ENCODE data around the gene RIMBP2. TPM values are rescaled to one million over a fixed set of nuclear protein-coding genes. Genes with fewer than 3 reads are reported as not detected.

The RIMBP2 gene
- total RNA-seq, 4 donors from 2014 or later, result 1.5 to 5.3 (median 2.7) TPM

DNA sequence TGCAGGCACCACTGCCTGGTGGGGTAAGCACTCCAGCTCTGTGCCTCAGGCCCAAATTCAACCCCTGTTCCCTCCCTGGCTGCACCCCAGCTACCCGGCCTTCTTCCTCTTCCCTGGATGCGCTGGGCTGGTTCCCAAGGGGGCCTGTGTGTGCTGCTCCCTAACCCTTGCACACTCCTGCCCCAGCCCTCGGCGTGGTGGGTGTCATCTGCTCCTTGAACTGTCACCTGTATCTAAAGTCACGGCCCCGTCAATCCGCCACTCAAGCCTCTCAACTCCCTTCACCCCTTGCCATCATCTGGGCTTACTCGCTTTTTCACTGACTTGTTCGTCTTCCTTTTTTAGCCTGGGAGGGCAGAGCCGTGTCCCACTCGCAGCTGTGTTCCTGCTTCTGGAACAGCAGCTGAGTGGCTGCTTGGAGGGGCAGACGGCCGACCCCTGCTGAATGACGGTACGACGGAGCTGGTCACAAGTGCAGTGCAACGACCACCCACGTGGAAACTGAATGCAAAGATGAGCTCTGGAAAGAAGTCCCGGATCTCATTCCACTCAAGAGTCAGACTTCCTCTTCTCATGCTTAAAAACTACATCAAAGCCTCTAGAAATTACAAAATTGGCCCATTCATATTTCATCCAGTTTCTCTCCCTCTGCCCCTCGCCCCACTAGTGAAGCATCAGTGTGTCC is 239.5 kb downstream of the RIMBP2 start:
- DNase-seq (ENCODE audit: low spot score in 2 of 2), result no peak
- H3K4me3 ChIP-seq (ENCODE audit: low read depth, poor library complexity, severe bottlenecking), result no peak overlapping the region
- TF ChIP-seq, protein P1, sequence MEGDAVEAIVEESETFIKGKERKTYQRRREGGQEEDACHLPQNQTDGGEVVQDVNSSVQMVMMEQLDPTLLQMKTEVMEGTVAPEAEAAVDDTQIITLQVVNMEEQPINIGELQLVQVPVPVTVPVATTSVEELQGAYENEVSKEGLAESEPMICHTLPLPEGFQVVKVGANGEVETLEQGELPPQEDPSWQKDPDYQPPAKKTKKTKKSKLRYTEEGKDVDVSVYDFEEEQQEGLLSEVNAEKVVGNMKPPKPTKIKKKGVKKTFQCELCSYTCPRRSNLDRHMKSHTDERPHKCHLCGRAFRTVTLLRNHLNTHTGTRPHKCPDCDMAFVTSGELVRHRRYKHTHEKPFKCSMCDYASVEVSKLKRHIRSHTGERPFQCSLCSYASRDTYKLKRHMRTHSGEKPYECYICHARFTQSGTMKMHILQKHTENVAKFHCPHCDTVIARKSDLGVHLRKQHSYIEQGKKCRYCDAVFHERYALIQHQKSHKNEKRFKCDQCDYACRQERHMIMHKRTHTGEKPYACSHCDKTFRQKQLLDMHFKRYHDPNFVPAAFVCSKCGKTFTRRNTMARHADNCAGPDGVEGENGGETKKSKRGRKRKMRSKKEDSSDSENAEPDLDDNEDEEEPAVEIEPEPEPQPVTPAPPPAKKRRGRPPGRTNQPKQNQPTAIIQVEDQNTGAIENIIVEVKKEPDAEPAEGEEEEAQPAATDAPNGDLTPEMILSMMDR (IDR thresholded peaks at IDR 0.05), result no peak
- no peak for TF ChIP-seq POLR2A (IDR thresholded peaks at IDR 0.05)
- 65 to 70% methylated on average over 19 to 20 of the region's 20 CpGs for WGBS, 2 donors
- intact Hi-C loops (cut with DNase I; ENCODE audit: low total_unique reads), result no loop called here

DNA sequence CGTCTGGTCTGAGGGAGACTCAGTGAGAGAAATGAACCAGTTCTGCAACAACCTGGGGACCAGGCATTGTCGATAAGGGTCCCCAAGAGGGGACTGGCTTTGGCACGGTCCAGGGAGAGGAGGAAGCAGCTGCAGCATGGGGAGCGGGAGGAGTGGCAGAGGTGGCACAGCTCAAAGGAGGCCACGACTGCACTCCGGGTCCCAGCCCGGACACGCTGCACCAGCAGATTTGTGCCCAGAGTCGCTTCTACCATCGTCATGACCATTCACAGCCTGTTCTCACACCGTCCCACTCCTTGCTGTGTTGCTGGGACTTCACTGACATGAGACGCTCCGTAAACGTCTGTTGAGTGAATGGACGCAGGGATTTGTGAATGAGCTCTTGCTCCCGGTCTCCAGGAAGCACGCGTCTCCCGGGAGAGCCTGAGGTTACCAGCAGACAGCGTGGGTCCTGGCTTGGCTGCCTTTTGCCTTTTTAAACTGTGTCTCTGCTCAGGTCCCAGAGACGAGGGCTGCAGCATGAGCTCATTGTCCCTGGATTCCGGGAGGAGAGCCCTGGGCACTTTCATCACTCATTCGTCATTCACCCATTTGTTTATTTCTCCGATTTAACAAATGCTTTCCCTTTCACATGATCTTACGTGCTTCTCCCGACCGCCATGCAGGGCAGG is 241.4 kb downstream of the RIMBP2 start:
- intact Hi-C loops (cut with DNase I; ENCODE audit: low total_unique reads), result no loop called here
- 75 to 86% methylated on average over 27 of the region's 27 CpGs for WGBS, 2 donors
- no peak overlapping the region for H3K4me3 ChIP-seq (ENCODE audit: low read depth, poor library complexity, severe bottlenecking)
- DNase-seq (ENCODE audit: low spot score in 2 of 2), result no peak
- TF ChIP-seq POLR2A (IDR thresholded peaks at IDR 0.05), result no peak
- TF ChIP-seq, protein P1 (IDR thresholded peaks at IDR 0.05), result no peak

DNA sequence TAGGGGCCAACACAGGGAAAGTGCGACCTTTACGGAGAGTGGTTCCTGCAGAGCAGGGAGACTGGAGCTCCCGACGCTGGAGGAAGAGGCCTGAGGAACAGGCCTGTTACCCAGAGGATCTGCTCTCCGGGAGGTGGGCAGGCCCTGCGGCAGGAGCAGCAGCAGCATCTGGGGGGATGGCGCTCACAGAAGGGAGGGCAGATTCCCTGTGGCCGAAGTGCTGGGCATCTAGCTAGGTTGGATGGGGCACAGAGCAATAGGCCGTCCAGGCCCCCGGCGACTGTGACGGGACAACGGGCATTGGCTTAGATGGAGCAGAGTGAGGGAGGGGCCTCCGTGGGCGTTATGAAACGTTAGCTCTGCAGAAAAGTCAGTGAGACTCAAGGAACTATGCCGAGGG is 242.8 kb downstream of the RIMBP2 start:
- WGBS, 2 donors, result 74 to 82% methylated on average over 17 of the region's 17 CpGs
- DNase-seq (ENCODE audit: low spot score in 2 of 2), result no peak
- no peak overlapping the region for H3K4me3 ChIP-seq (ENCODE audit: low read depth, poor library complexity, severe bottlenecking)
- intact Hi-C loops (cut with DNase I; ENCODE audit: low total_unique reads), result no loop called here
- TF ChIP-seq, protein P1 (IDR thresholded peaks at IDR 0.05), result no peak
- TF ChIP-seq POLR2A (IDR thresholded peaks at IDR 0.05), result no peak

DNA sequence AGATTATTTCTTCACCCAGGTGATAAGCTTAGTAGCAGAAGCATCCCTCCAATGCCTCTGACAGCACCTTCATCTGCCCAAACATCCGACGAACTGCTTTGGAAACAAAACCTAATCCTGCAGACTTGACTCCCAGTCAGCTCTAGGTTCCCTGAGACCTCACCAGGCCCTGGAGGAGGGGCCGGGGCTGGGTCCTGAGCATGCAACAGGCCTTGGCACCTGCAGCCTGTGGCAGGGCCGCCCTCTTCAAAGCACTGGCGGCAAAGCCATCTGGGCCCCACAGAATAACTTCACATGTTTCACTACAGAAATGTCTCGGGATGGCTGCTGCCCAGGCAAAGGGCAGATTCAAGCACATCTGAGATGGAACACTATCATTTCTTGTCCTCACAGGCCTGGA is 245.1 kb downstream of the RIMBP2 start:
- intact Hi-C loops (cut with DNase I; ENCODE audit: low total_unique reads), result no loop called here
- TF ChIP-seq, protein P1 (IDR thresholded peaks at IDR 0.05), result no peak
- TF ChIP-seq POLR2A (IDR thresholded peaks at IDR 0.05), result no peak
- 73 to 81% methylated on average over 6 of the region's 6 CpGs for WGBS, 2 donors
- no peak for DNase-seq (ENCODE audit: low spot score in 2 of 2)
- H3K4me3 ChIP-seq (ENCODE audit: low read depth, poor library complexity, severe bottlenecking), result no peak overlapping the region

DNA sequence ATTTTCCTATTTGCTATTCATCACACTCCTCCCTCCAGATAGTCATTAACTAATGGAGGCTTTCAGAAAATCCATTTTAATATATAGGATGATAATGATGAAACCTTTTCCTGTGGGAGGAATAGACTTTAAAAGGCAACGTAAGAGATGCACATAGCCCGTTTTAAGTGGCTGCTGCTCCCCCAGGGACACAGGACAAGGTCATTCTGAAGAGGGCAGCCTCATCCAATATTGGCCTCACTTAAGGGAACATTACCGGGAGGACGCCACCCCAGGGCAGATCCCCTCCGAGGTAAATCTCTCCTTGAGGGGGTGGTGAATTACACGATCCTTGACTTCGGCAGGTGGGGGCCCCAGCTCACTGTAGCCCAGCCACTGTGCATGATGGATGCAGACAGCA is 246.5 kb downstream of the RIMBP2 start:
- TF ChIP-seq POLR2A (IDR thresholded peaks at IDR 0.05), result no peak
- TF ChIP-seq, protein P1 (IDR thresholded peaks at IDR 0.05), result no peak
- intact Hi-C loops (cut with DNase I; ENCODE audit: low total_unique reads), result no loop called here
- no peak overlapping the region for H3K4me3 ChIP-seq (ENCODE audit: low read depth, poor library complexity, severe bottlenecking)
- WGBS, 2 donors, result 89 to 90% methylated on average over 7 of the region's 7 CpGs
- DNase-seq (ENCODE audit: low spot score in 2 of 2), result no peak

Data from lower leg skin (tissue), 4 donors.